Cerebellar cortex (tissue), 1 donor: ENCODE data around the gene H19.

ENCODE experiments used
- DNase-seq: peaks from one replicate; pipeline ENCODE4 v3.0.0-alpha.2; 2015; ENCODE audit warnings: low spot score

The H19 gene

GRCh38 chr11:1946812-1947484 is 50.7 kb downstream of the H19 start, which contains the start of gene MRPL23:
Gene MRPL23 (plus strand): TSS chr11:1947332. CDS start chr11:1947363, 31 bp downstream.
- no peak for DNase-seq
